GM18861 (cell line): ENCODE data around the gene CCDC43.

Experiments used
- ATAC-seq: cut with Tn5 transposase; IDR thresholded peaks from one replicate; pipeline ENCODE4 v1.9.1; 2021; ENCODE audit not compliant: unreplicated experiment

CCDC43 gene

DNA sequence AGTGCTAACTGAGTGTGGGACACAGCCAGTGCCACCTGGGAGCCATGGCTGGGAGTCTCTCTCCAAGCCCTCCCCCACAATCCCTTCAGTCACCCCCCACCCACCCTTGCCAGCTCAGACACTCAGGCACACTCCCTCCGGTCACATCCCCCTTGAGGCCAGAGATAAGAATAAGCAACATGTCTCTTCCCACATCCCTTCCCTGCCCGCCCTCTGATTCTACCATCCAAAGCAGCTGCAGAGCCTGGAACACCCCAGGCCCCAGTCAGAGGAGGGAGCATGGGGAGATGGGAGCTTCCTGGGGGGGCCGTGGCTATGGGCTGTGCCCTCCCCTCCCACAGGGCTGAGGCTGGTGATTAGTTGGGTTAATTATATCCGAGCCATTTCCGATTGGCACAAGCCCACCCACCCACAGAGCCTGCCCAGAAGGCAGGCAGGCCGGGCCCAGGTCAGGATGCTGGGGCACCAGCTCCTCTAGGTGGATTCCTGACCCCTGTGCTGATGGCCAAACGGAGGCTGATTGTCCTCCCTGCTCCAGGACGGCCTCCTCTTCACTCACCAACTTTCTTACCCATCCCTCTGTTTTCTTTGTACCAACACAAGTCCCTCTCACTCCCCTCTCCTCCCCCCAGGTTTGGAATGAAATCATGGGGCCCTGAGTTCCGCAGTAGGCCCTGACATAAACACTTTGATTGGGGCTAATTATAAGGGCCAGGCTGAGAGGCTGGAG lies 61.9 kb downstream of the CCDC43 start:
- ATAC-seq, result no peak
